Coronary artery (tissue), 2 donors: ENCODE data around the gene GNB4.

Experiments used
- DNase-seq: peaks from one replicate; pipeline ENCODE4 v3.0.0-alpha.2; 2017; ENCODE audit warnings: low spot score
- H3K27ac ChIP-seq, 2 donors: fragments of 200-600 bp; sonication (generic); one replicate each; pipeline ENCODE4 v1.5.1; 2016 to 2019
- H3K4me3 ChIP-seq: fragments of 200-600 bp; sonication (generic); 2 replicates; pipeline ENCODE4 v1.5.1; 2016; ENCODE audit warnings: mild to moderate bottlenecking, moderate library complexity
- CTCF ChIP-seq: fragments of 200-600 bp; sonication (generic); IDR thresholded peaks from one replicate; pipeline ENCODE4 v1.5.1; 2019; ENCODE audit warnings: antibody characterized with exemption

Gene GNB4

GRCh38 chr3:179410331-179410730 is 40.9 kb downstream of the GNB4 start:
- TF ChIP-seq CTCF, result no peak
- no peak for DNase-seq
- Histone ChIP-seq H3K27ac (no peak overlapping the region), H3K4me3 (no peak overlapping the region)

- DNase-seq, result no peak
- Histone ChIP-seq H3K27ac (no peak overlapping the region), H3K4me3 (no peak overlapping the region)
- TF ChIP-seq CTCF, result no peak
Observed at GRCh38 chr3:179404307-179404706, 47.0 kb downstream of the GNB4 start.

- DNase-seq, result no peak
- H3K4me3 ChIP-seq, result no peak overlapping the region
- no peak for TF ChIP-seq CTCF
- no peak overlapping the region for H3K27ac ChIP-seq
Observed at GRCh38 chr3:179402963-179403362, 48.3 kb downstream of the GNB4 start.

GRCh38 chr3:179401561-179401960 is 49.7 kb downstream of the GNB4 start:
- TF ChIP-seq CTCF, result no peak
- DNase-seq, result no peak
- H3K27ac ChIP-seq, result no peak overlapping the region
- no peak overlapping the region for H3K4me3 ChIP-seq

GRCh38 chr3:179398574-179399231 is 52.6 kb downstream of the GNB4 start:
- Histone ChIP-seq H3K4me3 (no peak overlapping the region), H3K27ac (no peak overlapping the region)
- no peak for TF ChIP-seq CTCF
- DNase-seq, result no peak

- no peak for DNase-seq
- no peak for TF ChIP-seq CTCF
- no peak overlapping the region for H3K4me3 ChIP-seq
- no peak overlapping the region for H3K27ac ChIP-seq
Observed at GRCh38 chr3:179391906-179392305, 59.4 kb downstream of the GNB4 start.

GRCh38 chr3:179376474-179376873 is 74.8 kb downstream of the GNB4 start:
- no peak for DNase-seq

More at GRCh38 chr3:179376474-179376873, 74.8 kb downstream of the GNB4 start:
- no peak overlapping the region for H3K4me3 ChIP-seq
- TF ChIP-seq CTCF, result no peak
- H3K27ac ChIP-seq, result no peak overlapping the region
